Naive thymus-derived CD4-positive, alpha-beta T cell (primary cell): Measurements from ENCODE around the gene PEX14. TPM values are rescaled to one million over a fixed set of nuclear protein-coding genes. Genes with fewer than 3 reads are reported as not detected.

ENCODE experiments used
- ATAC-seq: fragments of 150-1000 bp; cut with Tn5 transposase; 2 replicates; pipeline ENCODE4 v1.10.0; 2021; ENCODE audit warnings: mild to moderate bottlenecking, moderate library complexity
- CTCF ChIA-PET: fragments of 350-600 bp; sonication (Branson Sonifier 250); formaldehyde crosslinking; loops from one replicate; lab custom pipeline; 2021; ENCODE audit warnings: antibody characterized with exemption; lab: Charles Lee
- POLR2A ChIA-PET: fragments of 350-600 bp; sonication (Branson Sonifier 250); formaldehyde crosslinking; loops from one replicate; lab custom pipeline; 2021; ENCODE audit warnings: antibody characterized with exemption, inconsistent platforms; lab: Charles Lee
- DNase-seq, 9 donors: peaks; one replicate each; pipeline versions ENCODE4 v3.0.0 to v3.0.0-alpha.2; 2020 to 2022; ENCODE audit warnings: mixed read lengths in 1 of 9
- H3K27ac ChIP-seq: one replicate; pipeline ENCODE4 v1.7.0; 2013; ENCODE audit warnings: mild to moderate bottlenecking, low read depth, low read length, moderate library complexity
- H3K27me3 ChIP-seq, 2 donors: one replicate each; pipeline ENCODE4 v1.7.0; 2013; ENCODE audit warnings: low read length in 2 of 2, mild to moderate bottlenecking in 2 of 2, moderate library complexity in 2 of 2; ENCODE audit not compliant: control insufficient read depth in 2 of 2, insufficient read depth in 2 of 2
- H3K36me3 ChIP-seq, 3 experiments: 1 replicate in 2 of 3; 2 replicates in 1 of 3; pipeline ENCODE4 v1.7.0; 2013; ENCODE audit warnings: low read length in 3 of 3, mild to moderate bottlenecking in 3 of 3, moderate library complexity in 1 of 3; ENCODE audit not compliant: insufficient read depth in 3 of 3, control insufficient read depth in 2 of 3
- H3K4me1 ChIP-seq, 2 donors: one replicate each; pipeline ENCODE4 v1.7.0; 2013; ENCODE audit warnings: low read length in 2 of 2, mild to moderate bottlenecking in 2 of 2, moderate library complexity in 1 of 2; ENCODE audit not compliant: control insufficient read depth in 2 of 2, insufficient read depth in 2 of 2
- H3K4me3 ChIP-seq: 2 replicates; pipeline ENCODE4 v1.7.0; 2013; ENCODE audit warnings: mild to moderate bottlenecking, low read length
- H3K9me3 ChIP-seq, 3 experiments: 1 replicate in 2 of 3; 2 replicates in 1 of 3; pipeline ENCODE4 v1.7.0; 2013; ENCODE audit warnings: low read length in 3 of 3; ENCODE audit not compliant: control insufficient read depth in 2 of 3
- H3K27ac Mint-ChIP-seq, 9 donors: one replicate each; pipeline ENCODE4 v1.8.0; 2020 to 2022; ENCODE audit warnings: mixed read lengths in 9 of 9, mild to moderate bottlenecking in 8 of 9, moderate library complexity in 5 of 9, inconsistent platforms in 2 of 9
- H3K27me3 Mint-ChIP-seq, 5 donors: one replicate each; pipeline ENCODE4 v1.8.0; 2021 to 2022; ENCODE audit warnings: mixed read lengths in 5 of 5, mild to moderate bottlenecking in 1 of 5
- H3K36me3 Mint-ChIP-seq, 5 donors: one replicate each; pipeline ENCODE4 v1.8.0; 2020 to 2022; ENCODE audit warnings: mixed read lengths in 5 of 5, mild to moderate bottlenecking in 3 of 5, inconsistent platforms in 1 of 5
- H3K4me1 Mint-ChIP-seq, 7 donors: one replicate each; pipeline ENCODE4 v1.8.0; 2020 to 2022; ENCODE audit warnings: mixed read lengths in 7 of 7, mild to moderate bottlenecking in 3 of 7, inconsistent platforms in 1 of 7
- H3K4me3 Mint-ChIP-seq, 10 donors: one replicate each; pipeline ENCODE4 v1.8.0; 2020 to 2022; ENCODE audit warnings: mild to moderate bottlenecking in 10 of 10, mixed read lengths in 10 of 10, moderate library complexity in 6 of 10, inconsistent platforms in 2 of 10
- H3K9me3 Mint-ChIP-seq, 11 donors: one replicate each; pipeline ENCODE4 v1.8.0; 2020 to 2022; ENCODE audit warnings: mixed read lengths in 11 of 11, mild to moderate bottlenecking in 4 of 11, inconsistent platforms in 1 of 11, moderate library complexity in 1 of 11
- intact Hi-C, 2 donors: fragments of 100-400 bp; cut with micrococcal nuclease; formaldehyde crosslinking; loops; one replicate each; pipeline ENCODE4 v1.15.1; 2023
- polyA plus RNA-seq, 2 donors: library from polyadenylated mRNA; unstranded; fragments of 300-500 nt; fragmentation: Illumina TruSeq; gene quantifications; one replicate each; pipeline ENCODE4 v1.2.3, GENCODE V29; 2021
- total RNA-seq, 6 experiments: library from RNA in 5 of 6; stranded (reverse) in 5 of 6; gene quantifications; 1 replicate in 5 of 6; 2 replicates in 1 of 6; pipeline ENCODE4 v1.2.3 and lab custom pipeline; 2021 to 2026

The PEX14 gene
- total and polyA plus RNA-seq, 7 experiments from 2014 or later: 3.6 to 27.8 (median 21.3) TPM

DNA sequence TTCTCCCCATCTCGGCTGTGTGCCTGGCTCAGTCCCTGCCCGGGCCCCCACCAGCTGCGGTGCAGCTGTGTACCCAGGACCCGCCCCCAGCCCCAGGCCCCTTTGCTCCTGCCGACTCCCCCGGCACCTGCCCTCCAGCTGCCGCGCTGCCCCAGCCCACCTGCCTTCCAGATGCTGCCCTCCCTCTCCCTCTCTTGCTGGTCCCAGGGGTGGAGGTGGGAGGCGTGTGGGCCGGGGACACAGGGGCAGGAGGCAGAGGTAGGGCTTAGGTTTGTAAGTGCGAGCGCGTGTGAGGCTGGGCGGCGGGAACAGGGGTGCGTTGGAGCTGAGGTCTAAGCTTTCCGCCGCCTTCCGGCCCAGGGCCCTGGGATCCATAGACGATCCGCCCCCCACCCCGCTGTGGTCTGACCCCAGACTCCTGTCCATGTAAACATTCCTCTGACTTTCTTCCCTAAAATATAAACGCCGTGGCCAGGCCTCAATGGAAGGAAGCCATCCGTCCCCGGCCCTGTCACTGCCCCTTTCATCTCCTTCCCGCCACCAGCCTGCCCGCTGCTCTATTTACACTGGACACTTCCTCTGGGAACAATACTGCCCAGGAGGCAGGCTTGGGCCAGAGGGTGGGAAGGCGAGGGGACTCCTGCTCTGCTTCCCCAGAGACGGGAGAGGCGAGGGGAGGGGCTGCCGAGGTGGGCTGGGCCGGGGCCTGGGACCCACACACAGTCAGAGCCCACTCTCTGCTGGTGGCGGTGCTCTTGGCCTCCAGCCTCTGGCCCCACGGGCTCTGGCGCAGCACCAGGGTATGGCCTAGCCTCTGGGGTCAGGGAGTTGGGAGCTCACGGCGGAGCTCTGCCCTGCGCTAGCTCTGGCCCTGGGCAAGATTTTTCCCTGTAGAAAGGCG lies 193.4 kb downstream of the PEX14 start:
- ATAC-seq (no peak), DNase-seq (no peak)
- Histone ChIP-seq H3K27me3 (no peaks in the 10 kb centered on the region), H3K27ac (no peak overlapping the region), H3K36me3 (peaks cover 0 to 3% (median 0%) of the 10 kb centered on the region in 3 experiments), H3K9me3 (no peaks in the 10 kb centered on the region), H3K4me1 (no peaks in the 10 kb centered on the region), H3K4me3 (no peak overlapping the region)
- no peak overlapping the region for H3K27ac Mint-ChIP-seq
- H3K4me3 Mint-ChIP-seq: no peak overlapping the region
- H3K36me3 Mint-ChIP-seq: no peaks in the 10 kb centered on the region
- H3K9me3 Mint-ChIP-seq: no peaks in the 10 kb centered on the region
- intact Hi-C loops: no loop called here
- CTCF ChIA-PET: no interaction called here
- H3K27me3 Mint-ChIP-seq: no peaks in the 10 kb centered on the region
- H3K4me1 Mint-ChIP-seq: no peaks in the 10 kb centered on the region
- POLR2A ChIA-PET: interaction anchor here (0.7 kb wide), 1 partner anchor 11 kb away, joined by 3 read pairs; no protein-coding TSS in a partner anchor

DNA sequence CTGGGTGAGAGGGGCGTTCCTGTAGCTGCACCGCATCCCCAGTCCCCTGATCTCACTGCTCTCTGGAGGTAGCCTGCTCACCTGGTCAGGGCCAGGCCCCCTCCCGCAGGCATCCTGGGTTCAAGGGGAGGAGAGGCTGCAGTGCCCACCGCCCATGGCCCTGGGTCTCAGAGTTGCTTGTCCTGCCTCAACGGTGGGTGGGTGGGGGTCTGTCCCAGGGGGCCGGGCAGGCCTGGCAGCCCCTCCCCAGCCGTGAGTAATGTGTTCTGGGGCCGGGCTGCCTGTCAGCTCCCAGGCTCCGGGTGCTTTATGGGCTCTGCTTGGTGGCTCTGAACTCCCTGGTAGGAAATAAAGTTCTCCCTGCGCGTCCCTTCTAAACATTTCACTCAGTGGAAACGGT lies 194.8 kb downstream of the PEX14 start:
- H3K9me3 Mint-ChIP-seq: no peaks in the 10 kb centered on the region
- Histone ChIP-seq H3K9me3 (no peaks in the 10 kb centered on the region), H3K4me1 (no peaks in the 10 kb centered on the region), H3K36me3 (no peaks in the 10 kb centered on the region), H3K27me3 (no peaks in the 10 kb centered on the region), H3K4me3 (no peak overlapping the region), H3K27ac (no peak overlapping the region)
- H3K36me3 Mint-ChIP-seq: no peaks in the 10 kb centered on the region
- H3K4me3 Mint-ChIP-seq: no peak overlapping the region
- POLR2A ChIA-PET: no interaction called here
- ATAC-seq (no peak), DNase-seq (no peak)
- CTCF ChIA-PET: no interaction called here
- intact Hi-C loops: no loop called here
- no peaks in the 10 kb centered on the region for H3K27me3 Mint-ChIP-seq
- H3K27ac Mint-ChIP-seq: no peak overlapping the region
- no peaks in the 10 kb centered on the region for H3K4me1 Mint-ChIP-seq

DNA sequence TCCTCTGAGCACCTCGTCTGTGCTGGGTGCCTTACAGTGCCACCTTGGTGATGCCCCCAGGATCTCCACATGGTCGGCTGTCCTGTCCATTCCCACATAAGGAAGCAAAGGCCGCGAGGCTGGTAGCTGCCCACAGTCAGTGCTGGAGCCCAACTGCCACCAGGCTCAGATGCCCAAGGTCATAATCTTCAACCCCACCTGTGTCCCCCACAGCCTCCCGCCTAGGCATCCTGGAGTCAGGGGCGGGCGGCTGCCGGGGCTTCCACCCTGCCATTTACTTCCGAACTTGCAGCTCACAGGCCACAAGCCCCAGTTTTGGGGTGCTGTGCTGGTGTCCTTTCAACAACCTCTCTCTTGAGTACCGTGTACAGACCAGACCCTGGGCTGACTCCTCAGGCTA lies 195.4 kb downstream of the PEX14 start:
- intact Hi-C loops: no loop called here
- no peaks in the 10 kb centered on the region for H3K36me3 ChIP-seq
- no peaks in the 10 kb centered on the region for H3K9me3 ChIP-seq
- Mint-ChIP-seq H3K27me3 (no peaks in the 10 kb centered on the region), H3K9me3 (no peaks in the 10 kb centered on the region), H3K36me3 (no peaks in the 10 kb centered on the region), H3K4me1 (peaks cover 0 to 3% (median 0%) of the 10 kb centered on the region in 7 donors), H3K4me3 (no peak overlapping the region), H3K27ac (no peak overlapping the region)
- H3K4me3 ChIP-seq: no peak overlapping the region
- ChIA-PET POLR2A (no interaction called here), CTCF (no interaction called here)
- no peak overlapping the region for H3K27ac ChIP-seq
- ATAC-seq (no peak), DNase-seq (no peak)
- no peaks in the 10 kb centered on the region for H3K4me1 ChIP-seq
- no peaks in the 10 kb centered on the region for H3K27me3 ChIP-seq

DNA sequence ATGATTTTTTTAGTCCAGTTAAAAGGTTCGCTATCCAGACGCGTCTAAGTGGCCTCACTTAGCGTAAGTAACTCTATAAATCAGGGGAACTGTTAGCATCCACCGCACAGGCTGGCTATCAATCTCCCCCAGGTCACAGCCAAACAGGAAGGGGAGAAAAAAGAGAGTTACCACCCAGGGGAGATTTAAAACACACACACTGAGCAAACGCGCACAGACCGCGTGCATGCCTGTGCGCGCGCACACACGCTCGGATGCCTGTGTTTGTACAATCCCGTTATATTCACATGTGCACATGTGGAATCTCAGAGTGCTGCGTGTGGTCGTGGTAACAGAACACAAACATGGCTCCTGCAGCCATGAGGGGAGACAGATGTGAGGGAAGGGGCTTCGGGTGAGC lies 196.3 kb downstream of the PEX14 start:
- H3K4me1 ChIP-seq: no peaks in the 10 kb centered on the region
- ChIA-PET CTCF (no interaction called here), POLR2A (no interaction called here)
- Mint-ChIP-seq H3K4me1 (peaks cover 0 to 3% (median 0%) of the 10 kb centered on the region in 7 donors), H3K27me3 (no peaks in the 10 kb centered on the region), H3K36me3 (no peaks in the 10 kb centered on the region), H3K9me3 (no peaks in the 10 kb centered on the region), H3K27ac (no peak overlapping the region), H3K4me3 (no peak overlapping the region)
- no peaks in the 10 kb centered on the region for H3K36me3 ChIP-seq
- ATAC-seq (no peak), DNase-seq (no peak)
- H3K27ac ChIP-seq: no peak overlapping the region
- no peaks in the 10 kb centered on the region for H3K9me3 ChIP-seq
- intact Hi-C loops: no loop called here
- H3K27me3 ChIP-seq: no peaks in the 10 kb centered on the region
- H3K4me3 ChIP-seq: no peak overlapping the region

DNA sequence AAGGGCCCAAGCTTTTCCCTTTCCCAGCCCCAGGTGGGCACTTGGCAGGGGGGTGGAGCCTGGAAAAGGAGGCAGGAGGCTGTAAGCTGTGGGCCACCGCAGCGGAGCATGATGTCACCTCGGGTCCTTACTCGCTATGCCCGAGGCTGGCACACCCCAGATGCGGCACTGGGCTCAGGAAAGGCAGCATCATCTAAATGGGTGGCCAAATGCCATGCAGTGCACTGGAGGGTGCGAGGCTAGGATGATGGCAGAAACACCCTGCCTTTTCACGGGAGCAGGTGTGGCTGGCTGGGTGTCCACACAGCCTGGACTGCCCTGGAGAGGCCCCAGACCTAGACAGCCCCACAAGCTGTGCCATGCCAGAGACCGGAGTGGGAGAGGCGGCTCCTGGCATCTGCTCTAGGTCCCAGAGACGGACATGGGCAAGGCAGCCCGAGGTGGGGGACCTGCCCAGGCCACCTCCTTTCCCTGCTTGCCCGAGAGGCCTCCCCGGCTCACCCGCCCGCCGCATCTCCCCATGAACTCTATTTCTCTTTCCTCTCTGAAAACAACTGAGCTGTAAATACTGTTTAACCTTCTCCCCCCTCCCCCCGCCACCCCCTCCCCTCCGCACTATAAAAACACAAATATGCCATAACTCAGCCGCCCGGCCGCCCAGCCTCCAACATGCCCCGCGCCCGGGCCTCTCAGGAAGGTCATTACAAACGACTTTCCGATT lies 197.0 kb downstream of the PEX14 start:
- no peak overlapping the region for H3K4me3 Mint-ChIP-seq
- POLR2A ChIA-PET: no interaction called here
- intact Hi-C loops: no loop called here

DNA sequence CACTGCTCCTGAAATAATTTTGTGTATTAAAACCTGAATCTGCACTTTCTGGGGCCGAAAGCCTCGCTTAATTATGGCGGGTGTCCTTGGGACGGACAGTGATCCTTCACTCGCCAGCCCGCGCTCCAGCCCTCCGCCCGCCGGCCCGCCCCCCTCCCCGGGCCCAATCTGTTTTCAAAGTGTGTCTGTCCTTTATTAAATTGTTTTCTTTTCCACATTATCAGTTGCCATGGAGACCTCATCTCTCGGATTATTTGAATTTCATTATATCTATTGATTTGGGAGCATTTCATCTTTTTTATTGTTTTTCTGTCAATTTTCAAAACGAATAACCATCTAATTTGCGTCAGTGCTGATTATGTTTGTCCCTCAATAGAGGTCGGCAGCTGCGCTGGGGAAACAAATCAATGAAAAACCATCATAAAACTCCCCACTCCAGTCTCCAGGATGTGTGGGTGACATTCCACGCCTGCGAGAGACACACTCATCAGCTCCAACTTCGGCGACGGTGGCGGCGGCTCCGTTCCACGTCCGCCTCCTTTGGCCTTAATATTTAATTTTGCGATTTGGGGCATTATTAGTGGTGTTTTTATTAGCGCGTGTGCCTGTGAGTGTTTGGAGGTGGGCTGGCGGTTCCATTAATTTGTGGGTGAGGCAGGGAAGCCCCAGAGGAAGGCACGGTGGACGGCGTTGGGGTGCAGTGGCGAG lies 197.7 kb downstream of the PEX14 start:
- POLR2A ChIA-PET: no interaction called here
- Mint-ChIP-seq H3K27me3 (no peaks in the 10 kb centered on the region), H3K36me3 (no peaks in the 10 kb centered on the region), H3K9me3 (no peaks in the 10 kb centered on the region), H3K27ac (peak overlapping the region in 1 of 9 donors; percentile 18), H3K4me3 (no peak overlapping the region), H3K4me1 (peaks cover 0 to 11% (median 0%) of the 10 kb centered on the region in 7 donors)
- no peaks in the 10 kb centered on the region for H3K9me3 ChIP-seq
- ATAC-seq (no peak), DNase-seq (no peak)
- no peaks in the 10 kb centered on the region for H3K4me1 ChIP-seq
- CTCF ChIA-PET: no interaction called here
- H3K4me3 ChIP-seq: no peak overlapping the region
- intact Hi-C loops: no loop called here
- H3K36me3 ChIP-seq: no peaks in the 10 kb centered on the region
- no peak overlapping the region for H3K27ac ChIP-seq
- H3K27me3 ChIP-seq: no peaks in the 10 kb centered on the region

More for the DNA sequence above, 197.0 kb downstream of the PEX14 start:
- DNase-seq: no peak
- H3K9me3 Mint-ChIP-seq: no peaks in the 10 kb centered on the region
- Histone ChIP-seq H3K36me3 (no peaks in the 10 kb centered on the region), H3K27ac (no peak overlapping the region), H3K27me3 (no peaks in the 10 kb centered on the region), H3K4me3 (no peak overlapping the region), H3K9me3 (no peaks in the 10 kb centered on the region), H3K4me1 (no peaks in the 10 kb centered on the region)
- CTCF ChIA-PET: no interaction called here
- H3K4me1 Mint-ChIP-seq: peaks cover 0 to 7% (median 0%) of the 10 kb centered on the region in 7 donors
- no peaks in the 10 kb centered on the region for H3K27me3 Mint-ChIP-seq
- ATAC-seq: peak; percentile 13
- H3K27ac Mint-ChIP-seq: no peak overlapping the region
- H3K36me3 Mint-ChIP-seq: no peaks in the 10 kb centered on the region
